CD4-positive, alpha-beta T cell (primary cell): ENCODE data around the gene CACNB2. TPM values are rescaled to one million over a fixed set of nuclear protein-coding genes. Genes with fewer than 3 reads are reported as not detected.

ENCODE experiments used
- ATAC-seq: fragments of 200-7000 bp; cut with Tn5 transposase; one replicate; pipeline ENCODE4 v1.10.0; 2022; ENCODE audit warnings: mild to moderate bottlenecking; ENCODE audit not compliant: poor library complexity
- CTCF ChIA-PET: fragments of 350-600 bp; sonication (Branson Sonifier 250); formaldehyde crosslinking; loops from one replicate; lab custom pipeline; 2021; ENCODE audit warnings: antibody characterized with exemption, inconsistent platforms; lab: Charles Lee
- POLR2A ChIA-PET: fragments of 350-600 bp; sonication (Branson Sonifier 250); formaldehyde crosslinking; loops from one replicate; lab custom pipeline; 2021; ENCODE audit warnings: antibody characterized with exemption, inconsistent platforms; lab: Charles Lee
- DNase-seq, 14 experiments: peaks; one replicate each; pipeline ENCODE4 v3.0.0-alpha.2; 2013 to 2020; ENCODE audit warnings: mixed read lengths in 2 of 14
- H3K27ac ChIP-seq, 2 donors: one replicate each; pipeline versions ENCODE4 v1.5.1 to v1.7.0; 2013; ENCODE audit warnings: low read length in 2 of 2, low read depth in 1 of 2, mild to moderate bottlenecking in 1 of 2
- H3K27me3 ChIP-seq, 2 experiments: 1 replicate in 1 of 2; 2 replicates in 1 of 2; pipeline versions ENCODE4 v1.6.1 to v1.7.0; 2013; ENCODE audit warnings: low read length in 2 of 2, control low read depth in 1 of 2, mild to moderate bottlenecking in 1 of 2, moderate library complexity in 1 of 2; ENCODE audit not compliant: insufficient read depth in 2 of 2, control insufficient read depth in 1 of 2
- H3K36me3 ChIP-seq: one replicate; pipeline ENCODE4 v1.6.1; 2013; ENCODE audit warnings: low read length, control low read depth; ENCODE audit not compliant: insufficient read depth
- H3K4me1 ChIP-seq: one replicate; pipeline ENCODE4 v1.6.1; 2013; ENCODE audit warnings: low read length, control low read depth; ENCODE audit not compliant: insufficient read depth
- H3K4me3 ChIP-seq: one replicate; pipeline ENCODE4 v1.5.1; 2013; ENCODE audit warnings: mild to moderate bottlenecking, low read length, moderate library complexity
- H3K9me3 ChIP-seq, 2 experiments: 1 replicate in 1 of 2; 2 replicates in 1 of 2; pipeline versions ENCODE4 v1.6.1 to v1.7.0; 2013; ENCODE audit warnings: low read length in 2 of 2, mild to moderate bottlenecking in 2 of 2, control low read depth in 1 of 2, moderate library complexity in 1 of 2; ENCODE audit not compliant: control insufficient read depth in 1 of 2, insufficient read depth in 1 of 2
- H3K27ac Mint-ChIP-seq: one replicate; pipeline ENCODE4 v1.8.0; 2020; ENCODE audit warnings: mixed read lengths
- H3K27me3 Mint-ChIP-seq: one replicate; pipeline ENCODE4 v1.8.0; 2021; ENCODE audit warnings: mixed read lengths
- H3K36me3 Mint-ChIP-seq: one replicate; pipeline ENCODE4 v1.8.0; 2021; ENCODE audit warnings: low read depth, mixed read lengths
- H3K4me1 Mint-ChIP-seq: one replicate; pipeline ENCODE4 v1.8.0; 2021; ENCODE audit warnings: low read depth, mixed read lengths
- H3K4me3 Mint-ChIP-seq: one replicate; pipeline ENCODE4 v1.8.0; 2020; ENCODE audit warnings: mild to moderate bottlenecking, mixed read lengths
- H3K9me3 Mint-ChIP-seq: one replicate; pipeline ENCODE4 v1.8.0; 2020; ENCODE audit warnings: mixed read lengths
- intact Hi-C, 2 experiments: fragments of 100-400 bp; cut with DNase I in 1 of 2; cut with micrococcal nuclease in 1 of 2; formaldehyde crosslinking; loops; one replicate each; pipeline versions ENCODE4 v1.15.1 to v1.9.0; 2023 to 2025; cut with DNase I, micrococcal nuclease
- total RNA-seq, 174 experiments: library from RNA in 2 of 174; stranded (reverse) in 2 of 174; gene quantifications; one replicate each; pipeline ENCODE4 v1.2.3 and lab custom pipeline; 2021 to 2026
- TF ChIP-seq, protein P1 (sequence below): fragments of 200-600 bp; IDR thresholded peaks from one replicate; pipeline ENCODE4 v1.8.0; 2022; ENCODE audit warnings: antibody characterized with exemption, mild to moderate bottlenecking

CACNB2 gene
- total RNA-seq, 2 experiments from 2014 or later: 0.34 TPM; not detected in 1

DNA sequence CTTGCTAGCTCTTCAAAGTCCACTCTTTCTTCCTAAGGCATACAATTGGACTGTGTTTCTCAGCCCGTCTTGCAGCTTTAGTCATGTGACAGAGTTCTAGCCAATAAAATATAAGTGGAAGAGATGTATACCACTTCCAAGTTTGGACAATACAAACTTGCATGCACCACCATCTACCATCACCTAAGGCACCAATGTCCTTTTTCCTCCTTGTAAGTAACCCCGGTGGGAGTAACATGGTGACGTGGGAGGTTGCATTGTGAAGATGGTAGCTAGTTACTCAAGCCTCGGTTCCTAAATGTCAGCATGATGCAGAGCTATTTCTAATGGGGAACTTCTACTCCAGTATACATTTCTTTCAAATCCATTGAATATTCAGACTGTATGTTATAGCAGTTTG, 5.3 kb upstream of the CACNB2 start:
- H3K27me3 Mint-ChIP-seq: peaks cover 36% of the 10 kb centered on the region
- Histone ChIP-seq H3K4me1 (no peaks in the 10 kb centered on the region), H3K36me3 (no peaks in the 10 kb centered on the region), H3K9me3 (peaks cover 0 to 5% of the 10 kb centered on the region in 2 experiments), H3K4me3 (no peak overlapping the region), H3K27me3 (peaks cover 9 to 13% of the 10 kb centered on the region in 2 experiments), H3K27ac (no peak overlapping the region)
- DNase-seq (no peak), ATAC-seq (no peak)
- no peak overlapping the region for H3K4me3 Mint-ChIP-seq
- H3K4me1 Mint-ChIP-seq: no peaks in the 10 kb centered on the region
- ChIA-PET CTCF (no interaction called here), POLR2A (no interaction called here)
- no peaks in the 10 kb centered on the region for H3K9me3 Mint-ChIP-seq
- H3K36me3 Mint-ChIP-seq: no peaks in the 10 kb centered on the region
- H3K27ac Mint-ChIP-seq: no peak overlapping the region
- intact Hi-C loops: no loop called here
- TF ChIP-seq, protein P1, sequence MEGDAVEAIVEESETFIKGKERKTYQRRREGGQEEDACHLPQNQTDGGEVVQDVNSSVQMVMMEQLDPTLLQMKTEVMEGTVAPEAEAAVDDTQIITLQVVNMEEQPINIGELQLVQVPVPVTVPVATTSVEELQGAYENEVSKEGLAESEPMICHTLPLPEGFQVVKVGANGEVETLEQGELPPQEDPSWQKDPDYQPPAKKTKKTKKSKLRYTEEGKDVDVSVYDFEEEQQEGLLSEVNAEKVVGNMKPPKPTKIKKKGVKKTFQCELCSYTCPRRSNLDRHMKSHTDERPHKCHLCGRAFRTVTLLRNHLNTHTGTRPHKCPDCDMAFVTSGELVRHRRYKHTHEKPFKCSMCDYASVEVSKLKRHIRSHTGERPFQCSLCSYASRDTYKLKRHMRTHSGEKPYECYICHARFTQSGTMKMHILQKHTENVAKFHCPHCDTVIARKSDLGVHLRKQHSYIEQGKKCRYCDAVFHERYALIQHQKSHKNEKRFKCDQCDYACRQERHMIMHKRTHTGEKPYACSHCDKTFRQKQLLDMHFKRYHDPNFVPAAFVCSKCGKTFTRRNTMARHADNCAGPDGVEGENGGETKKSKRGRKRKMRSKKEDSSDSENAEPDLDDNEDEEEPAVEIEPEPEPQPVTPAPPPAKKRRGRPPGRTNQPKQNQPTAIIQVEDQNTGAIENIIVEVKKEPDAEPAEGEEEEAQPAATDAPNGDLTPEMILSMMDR: no peak

DNA sequence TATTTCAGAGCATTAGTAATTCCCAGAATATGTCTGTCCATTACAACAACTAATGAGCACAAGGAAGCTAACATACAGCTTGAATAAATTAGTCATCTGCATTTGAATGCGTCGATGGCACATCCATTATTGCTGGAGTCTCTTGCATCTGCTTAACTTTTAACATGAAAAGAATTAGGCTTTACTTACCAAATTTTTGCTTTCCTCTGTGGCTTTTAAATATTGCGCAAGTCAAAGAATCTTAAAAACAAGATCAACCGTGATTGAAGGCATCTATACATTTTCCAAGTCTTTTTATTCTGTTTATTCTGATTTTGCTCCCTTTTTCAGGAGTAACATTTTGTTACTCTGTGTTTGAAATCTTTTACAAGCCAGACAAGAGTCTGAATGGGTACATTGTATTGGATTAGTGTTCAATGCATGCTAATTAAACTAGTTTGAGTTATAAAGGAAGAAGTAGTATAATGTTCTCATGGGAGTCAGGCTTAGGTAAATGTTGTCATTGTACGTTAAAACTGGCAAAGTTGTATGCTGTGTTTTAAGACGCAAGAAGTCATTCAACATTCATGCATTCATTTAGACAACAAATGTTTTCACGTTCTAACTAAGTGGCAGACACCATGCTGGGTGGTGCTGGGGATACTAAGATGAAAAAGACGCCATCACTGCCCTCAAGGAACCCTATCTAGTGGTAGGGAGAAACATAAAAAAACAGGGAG, 4.0 kb upstream of the CACNB2 start:
- peaks cover 37% of the 10 kb centered on the region for H3K27me3 Mint-ChIP-seq
- DNase-seq: no peak
- H3K9me3 Mint-ChIP-seq: no peaks in the 10 kb centered on the region
- H3K4me3 Mint-ChIP-seq: no peak overlapping the region
- Histone ChIP-seq H3K36me3 (no peaks in the 10 kb centered on the region), H3K27ac (no peak overlapping the region), H3K4me1 (no peaks in the 10 kb centered on the region), H3K4me3 (no peak overlapping the region), H3K27me3 (peaks cover 16% of the 10 kb centered on the region in 2 experiments), H3K9me3 (peaks cover 0 to 11% of the 10 kb centered on the region in 2 experiments)
- ChIA-PET CTCF (no interaction called here), POLR2A (no interaction called here)
- no peak for ATAC-seq
- no peaks in the 10 kb centered on the region for H3K4me1 Mint-ChIP-seq
- intact Hi-C loops: no loop called here
- H3K36me3 Mint-ChIP-seq: no peaks in the 10 kb centered on the region
- TF ChIP-seq, protein P1: no peak
- no peak overlapping the region for H3K27ac Mint-ChIP-seq

DNA sequence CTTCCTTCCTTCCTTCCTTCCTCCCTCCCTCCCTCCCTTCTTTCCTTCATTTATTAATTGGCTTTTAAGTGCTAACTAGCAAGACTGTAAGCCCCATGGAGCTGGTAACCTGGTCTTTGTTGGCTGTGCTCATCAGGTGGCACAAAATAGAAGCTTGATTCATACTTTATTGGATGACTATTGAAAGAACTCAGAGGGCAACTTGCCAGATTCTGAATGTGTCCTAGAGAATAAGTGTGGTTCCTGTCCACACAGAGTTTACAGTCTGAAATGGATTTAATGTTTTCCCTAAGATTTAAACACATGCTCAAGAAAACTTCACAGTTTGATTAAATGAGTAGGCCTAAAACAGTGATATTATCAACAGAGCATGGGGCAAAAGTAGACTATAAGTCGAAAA, 3.1 kb upstream of the CACNB2 start:
- intact Hi-C loops: no loop called here
- DNase-seq: no peak
- Histone ChIP-seq H3K36me3 (no peaks in the 10 kb centered on the region), H3K4me3 (no peak overlapping the region), H3K9me3 (peaks cover 0 to 11% of the 10 kb centered on the region in 2 experiments), H3K4me1 (no peaks in the 10 kb centered on the region), H3K27ac (no peak overlapping the region), H3K27me3 (peaks cover 16 to 25% of the 10 kb centered on the region in 2 experiments)
- H3K4me3 Mint-ChIP-seq: no peak overlapping the region
- H3K4me1 Mint-ChIP-seq: no peaks in the 10 kb centered on the region
- H3K9me3 Mint-ChIP-seq: no peaks in the 10 kb centered on the region
- CTCF ChIA-PET: no interaction called here
- peaks cover 46% of the 10 kb centered on the region for H3K27me3 Mint-ChIP-seq
- H3K36me3 Mint-ChIP-seq: no peaks in the 10 kb centered on the region
- POLR2A ChIA-PET: no interaction called here
- TF ChIP-seq, protein P1: no peak
- no peak overlapping the region for H3K27ac Mint-ChIP-seq
- no peak for ATAC-seq
